Keratinocyte (primary cell): Measurements from ENCODE around the gene ZFP69.

ENCODE experiments used
- CTCF ChIP-seq, 3 experiments: IDR thresholded peaks in 1 of 3; conservative IDR thresholded peaks in 1 of 3; optimal IDR thresholded peaks in 1 of 3; 2 replicates in 2 of 3; 3 replicates in 1 of 3; pipeline versions ENCODE3 to v1.5.1; 2011; ENCODE audit warnings: low read length in 3 of 3, mild to moderate bottlenecking in 3 of 3, moderate library complexity in 2 of 3, control low read depth in 1 of 3, inconsistent platforms in 1 of 3; ENCODE audit not compliant: insufficient read depth in 2 of 3; ENCODE audit errors: extremely low read depth in 1 of 3
- EZH2 ChIP-seq: IDR thresholded peaks from one replicate; pipeline ENCODE4 v1.6.1; 2012; ENCODE audit warnings: inconsistent platforms, mild to moderate bottlenecking, low read length, moderate library complexity

GRCh38 chr1:40476924-40477677, at the start of gene ZFP69:
- no peak for TF ChIP-seq CTCF (optimal IDR thresholded peaks at IDR 0.05 in 1 of 3, IDR thresholded peaks at IDR 0.05 in 1 of 3, conservative IDR thresholded peaks at IDR 0.05 in 1 of 3; ENCODE audit: extremely low read depth in 1 of 3, insufficient read depth in 2 of 3, low read length in 3 of 3)
- no peak for TF ChIP-seq EZH2
